Transverse colon (tissue), 4 donors: ENCODE results near the gene AKAP13.

Experiments
- POLR2A ChIP-seq: fragments of 450-650 bp; IDR thresholded peaks from one replicate; pipeline ENCODE4 v1.6.1; 2016; ENCODE audit warnings: antibody characterized with exemption, mild to moderate bottlenecking, moderate library complexity
- POLR2AphosphoS5 ChIP-seq, 3 donors: sonication (generic); formaldehyde crosslinking; IDR thresholded peaks; one replicate each; pipeline ENCODE4 v1.6.1; 2016; ENCODE audit warnings: antibody characterized with exemption in 3 of 3
- TF ChIP-seq, protein P1 (sequence below), 5 experiments: fragments of 200-600 bp in 3 of 5; fragments of 450-650 bp in 2 of 5; sonication (generic) in 3 of 5; IDR thresholded peaks; 1 replicate in 2 of 5; 2 replicates in 3 of 5; pipeline ENCODE4 v1.5.1; 2016 to 2017; ENCODE audit warnings: antibody characterized with exemption in 5 of 5, inconsistent platforms in 3 of 5, mild to moderate bottlenecking in 2 of 5, moderate library complexity in 1 of 5

DNA sequence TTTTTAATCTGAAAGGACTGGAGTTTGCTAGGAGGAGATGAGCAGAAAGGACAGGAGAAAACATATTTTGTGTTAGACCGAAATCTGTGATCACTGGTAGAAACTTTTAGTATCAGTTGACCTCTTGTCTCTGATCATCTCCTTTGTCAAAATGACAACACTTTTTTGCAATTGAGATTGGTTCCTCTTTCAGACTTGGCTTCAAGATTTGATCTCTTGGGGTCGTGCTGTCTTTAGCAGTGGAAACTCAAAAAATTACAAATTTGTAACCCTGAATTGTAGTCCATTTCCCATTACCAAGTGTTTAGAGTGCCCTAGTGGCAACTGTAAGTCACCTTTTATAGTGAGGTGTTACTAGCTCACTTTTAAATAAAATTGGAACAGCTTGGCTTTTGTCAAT, 306.9 kb downstream of the AKAP13 start:
- TF ChIP-seq, protein P1, sequence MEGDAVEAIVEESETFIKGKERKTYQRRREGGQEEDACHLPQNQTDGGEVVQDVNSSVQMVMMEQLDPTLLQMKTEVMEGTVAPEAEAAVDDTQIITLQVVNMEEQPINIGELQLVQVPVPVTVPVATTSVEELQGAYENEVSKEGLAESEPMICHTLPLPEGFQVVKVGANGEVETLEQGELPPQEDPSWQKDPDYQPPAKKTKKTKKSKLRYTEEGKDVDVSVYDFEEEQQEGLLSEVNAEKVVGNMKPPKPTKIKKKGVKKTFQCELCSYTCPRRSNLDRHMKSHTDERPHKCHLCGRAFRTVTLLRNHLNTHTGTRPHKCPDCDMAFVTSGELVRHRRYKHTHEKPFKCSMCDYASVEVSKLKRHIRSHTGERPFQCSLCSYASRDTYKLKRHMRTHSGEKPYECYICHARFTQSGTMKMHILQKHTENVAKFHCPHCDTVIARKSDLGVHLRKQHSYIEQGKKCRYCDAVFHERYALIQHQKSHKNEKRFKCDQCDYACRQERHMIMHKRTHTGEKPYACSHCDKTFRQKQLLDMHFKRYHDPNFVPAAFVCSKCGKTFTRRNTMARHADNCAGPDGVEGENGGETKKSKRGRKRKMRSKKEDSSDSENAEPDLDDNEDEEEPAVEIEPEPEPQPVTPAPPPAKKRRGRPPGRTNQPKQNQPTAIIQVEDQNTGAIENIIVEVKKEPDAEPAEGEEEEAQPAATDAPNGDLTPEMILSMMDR (IDR thresholded peaks at IDR 0.05), result no peak
- TF ChIP-seq POLR2AphosphoS5 (IDR thresholded peaks at IDR 0.05) (no peak), POLR2A (no peak)
